Prostate gland (tissue), 2 donors: ENCODE data around the gene ZNF518B. TPM values are rescaled to one million over a fixed set of nuclear protein-coding genes. Genes with fewer than 3 reads are reported as not detected.
A peak's percentile ranks its signal among the peaks of the same experiment; 100 is the strongest.

ENCODE experiments used
- DNase-seq: peaks from one replicate; pipeline ENCODE4 v3.0.0-alpha.2; 2019; ENCODE audit warnings: low spot score
- H3K27ac ChIP-seq, 2 donors: fragments of 200-600 bp; sonication (generic); 2 replicates each; pipeline ENCODE4 v1.5.1; 2017 to 2019
- H3K27me3 ChIP-seq: fragments of 200-600 bp; sonication (generic); replicated peaks from 2 replicates; pipeline ENCODE4 v1.5.1; 2019; ENCODE audit not compliant: insufficient read depth
- H3K36me3 ChIP-seq, 2 donors: fragments of 200-600 bp; sonication (generic); 1 replicate in 1 of 2; 2 replicates in 1 of 2; pipeline versions ENCODE4 v1.5.1 to v1.8.1; 2017 to 2019
- H3K4me1 ChIP-seq: fragments of 200-600 bp; sonication (generic); replicated peaks from 2 replicates; pipeline ENCODE4 v1.5.1; 2019
- H3K4me3 ChIP-seq, 2 donors: fragments of 200-600 bp; sonication (generic); 2 replicates each; pipeline ENCODE4 v1.5.1; 2017 to 2019
- H3K9me3 ChIP-seq: fragments of 200-600 bp; sonication (generic); 2 replicates; pipeline ENCODE4 v1.5.1; 2017
- CTCF ChIP-seq, 4 experiments: fragments of 200-600 bp in 2 of 4; fragments of 450-650 bp in 2 of 4; sonication (generic) in 2 of 4; IDR thresholded peaks; 1 replicate in 3 of 4; 2 replicates in 1 of 4; pipeline ENCODE4 v1.5.1; 2016 to 2019; ENCODE audit warnings: antibody characterized with exemption in 4 of 4, mild to moderate bottlenecking in 2 of 4, moderate library complexity in 2 of 4
- POLR2A ChIP-seq: fragments of 450-650 bp; IDR thresholded peaks from one replicate; pipeline ENCODE4 v1.6.1; 2016; ENCODE audit warnings: antibody characterized with exemption, mild to moderate bottlenecking
- POLR2AphosphoS5 ChIP-seq: sonication (generic); formaldehyde crosslinking; IDR thresholded peaks from one replicate; pipeline ENCODE4 v1.6.1; 2017; ENCODE audit warnings: antibody characterized with exemption
- WGBS: methylation state at CpG from one replicate; pipeline ENCODE4 v1.1.5; 2018; 5-methylcytosine and 5-hydroxymethylcytosine counted together
- intact Hi-C: fragments of 100-400 bp; cut with DNase I; formaldehyde crosslinking; loops from one replicate; pipeline ENCODE4 v1.14.2; 2022
- total RNA-seq, 2 donors: library from RNA; depleted of rRNA; stranded (reverse); fragments of >200 nt; gene quantifications; one replicate each; pipeline ENCODE4 v1.1.0, GENCODE V29; 2016

Gene ZNF518B
- total RNA-seq, result 10 to 100 TPM; 23.3 to 60.4 TPM

- H3K27me3 ChIP-seq, result no peaks in the 10 kb centered on the region
- H3K27ac ChIP-seq, result peak within 1 kb of the TSS; percentile 59
- no peaks in the 10 kb centered on the region for H3K4me1 ChIP-seq
- intact Hi-C loops, result loop anchor here (5.0 kb wide), 1 partner anchor 90 kb away; no protein-coding TSS in a partner anchor
- no peaks in the 10 kb centered on the region for H3K36me3 ChIP-seq
- TF ChIP-seq CTCF (IDR thresholded peaks at IDR 0.05) (no peak), POLR2A (peak; percentile 31)
- 9% methylated on average over 41 of the region's 60 CpGs for WGBS
- peak; percentile 31 for DNase-seq
- H3K4me3 ChIP-seq, result peak within 1 kb of the TSS; percentile 57 to 58
- H3K9me3 ChIP-seq, result no peaks in the 10 kb centered on the region
These were observed at the start of gene ZNF518B for GRCh38 chr4:10457255-10457801. TSS of gene ZNF518B (minus strand) at chr4:10457426. CDS start at chr4:10446328, 11,098 bp downstream.

- H3K27ac ChIP-seq, result no peak overlapping the region
- no peaks in the 10 kb centered on the region for H3K27me3 ChIP-seq
- no peak for DNase-seq
- WGBS, result 93% methylated on average over 4 of the region's 4 CpGs
- H3K4me1 ChIP-seq, result no peaks in the 10 kb centered on the region
- intact Hi-C loops, result no loop called here
- TF ChIP-seq POLR2A (no peak), POLR2AphosphoS5 (no peak), CTCF (IDR thresholded peaks at IDR 0.05) (no peak)
- no peak overlapping the region for H3K4me3 ChIP-seq
- H3K36me3 ChIP-seq, result no peaks in the 10 kb centered on the region
- H3K9me3 ChIP-seq, result no peaks in the 10 kb centered on the region
These were observed 48.9 kb upstream of the ZNF518B start for GRCh38 chr4:10506077-10506476.

- Histone ChIP-seq H3K9me3 (no peaks in the 10 kb centered on the region), H3K4me1 (no peaks in the 10 kb centered on the region), H3K27ac (no peak overlapping the region), H3K4me3 (no peak overlapping the region), H3K36me3 (no peaks in the 10 kb centered on the region), H3K27me3 (no peaks in the 10 kb centered on the region)
- no peak for DNase-seq
- TF ChIP-seq POLR2A, result no peak
- TF ChIP-seq POLR2AphosphoS5, result no peak
- no peak for TF ChIP-seq CTCF (IDR thresholded peaks at IDR 0.05)
- intact Hi-C loops, result no loop called here
- WGBS, result 63% methylated on average over 5 of the region's 5 CpGs
These were observed 47.4 kb upstream of the ZNF518B start for GRCh38 chr4:10504570-10505179.

GRCh38 chr4:10502717-10503116 is 45.5 kb upstream of the ZNF518B start:
- no peak overlapping the region for H3K4me3 ChIP-seq
- TF ChIP-seq POLR2AphosphoS5 (no peak), POLR2A (no peak), CTCF (IDR thresholded peaks at IDR 0.05) (no peak)
- no peak overlapping the region for H3K27ac ChIP-seq
- DNase-seq, result no peak
- no peaks in the 10 kb centered on the region for H3K27me3 ChIP-seq
- intact Hi-C loops, result no loop called here
- no peaks in the 10 kb centered on the region for H3K9me3 ChIP-seq
- no peaks in the 10 kb centered on the region for H3K36me3 ChIP-seq
- H3K4me1 ChIP-seq, result no peaks in the 10 kb centered on the region
- WGBS, result 94% methylated on average over 5 of the region's 5 CpGs

GRCh38 chr4:10500776-10501175 is 43.5 kb upstream of the ZNF518B start:
- DNase-seq, result no peak
- H3K27me3 ChIP-seq, result no peaks in the 10 kb centered on the region
- TF ChIP-seq POLR2A (no peak), CTCF (IDR thresholded peaks at IDR 0.05) (no peak)
- H3K4me3 ChIP-seq, result no peak overlapping the region
- intact Hi-C loops, result no loop called here
- H3K9me3 ChIP-seq, result no peaks in the 10 kb centered on the region
- peaks cover 5% of the 10 kb centered on the region for H3K4me1 ChIP-seq
- no peak overlapping the region for H3K27ac ChIP-seq
- H3K36me3 ChIP-seq, result no peaks in the 10 kb centered on the region
- WGBS, result 83% methylated on average over 6 of the region's 6 CpGs
